B cell (primary cell): ENCODE results near the gene TCEAL4. TPM values are rescaled to one million over a fixed set of nuclear protein-coding genes. Genes with fewer than 3 reads are reported as not detected.

Experiments used
- ATAC-seq: fragments of 200-7000 bp; cut with Tn5 transposase; one replicate; pipeline ENCODE4 v1.10.0; 2021; ENCODE audit warnings: low read depth, mild to moderate bottlenecking, moderate number of reproducible peaks, moderate library complexity
- CTCF ChIA-PET: fragments of 350-600 bp; sonication (Branson Sonifier 250); formaldehyde crosslinking; loops from one replicate; lab custom pipeline; 2021; ENCODE audit warnings: antibody characterized with exemption, inconsistent platforms; lab: Charles Lee
- POLR2A ChIA-PET: fragments of 350-600 bp; sonication (Branson Sonifier 250); formaldehyde crosslinking; loops from one replicate; lab custom pipeline; 2021; ENCODE audit warnings: antibody characterized with exemption; lab: Charles Lee
- DNase-seq: peaks from one replicate; pipeline ENCODE4 v3.0.0; 2013
- H2AFZ ChIP-seq: 2 replicates; pipeline ENCODE4 v1.6.1; 2012; ENCODE audit warnings: mild to moderate bottlenecking, low read depth, low read length; ENCODE audit not compliant: insufficient read depth, poor library complexity, severe bottlenecking
- H3K27ac ChIP-seq, 2 donors: 1 replicate in 1 of 2; 2 replicates in 1 of 2; pipeline ENCODE4 v1.5.1; 2012 to 2013; ENCODE audit warnings: low read length in 2 of 2, mild to moderate bottlenecking in 2 of 2, moderate library complexity in 1 of 2
- H3K27me3 ChIP-seq, 4 experiments: fragments of 200-600 bp in 1 of 4; sonication (generic) in 1 of 4; replicated peaks in 1 of 4; 1 replicate in 2 of 4; 2 replicates in 2 of 4; pipeline versions ENCODE4 v1.6.1 to v1.7.0; 2013 to 2016; ENCODE audit warnings: low read length in 3 of 4, mild to moderate bottlenecking in 2 of 4, mixed read lengths in 1 of 4, moderate library complexity in 1 of 4; ENCODE audit not compliant: insufficient read depth in 4 of 4, control insufficient read depth in 3 of 4; ENCODE audit errors: control extremely low read depth in 1 of 4
- H3K36me3 ChIP-seq, 2 experiments: replicated peaks in 1 of 2; 1 replicate in 1 of 2; 2 replicates in 1 of 2; pipeline versions ENCODE4 v1.6.1 to v1.7.1; 2013; ENCODE audit warnings: low read length in 1 of 2; ENCODE audit not compliant: insufficient read depth in 2 of 2, control insufficient read depth in 1 of 2; ENCODE audit errors: control extremely low read depth in 1 of 2, extremely low read depth in 1 of 2
- H3K4me1 ChIP-seq, 2 donors: fragments of 200-600 bp in 1 of 2; sonication (generic) in 1 of 2; 1 replicate in 1 of 2; 2 replicates in 1 of 2; pipeline versions ENCODE4 v1.5.1 to v1.6.1; 2013 to 2017; ENCODE audit warnings: low read length in 2 of 2; ENCODE audit not compliant: control insufficient read depth in 2 of 2, insufficient read depth in 2 of 2
- H3K4me2 ChIP-seq: replicated peaks from 2 replicates; pipeline ENCODE3; 2012; ENCODE audit warnings: mild to moderate bottlenecking, low read depth, low read length; ENCODE audit not compliant: poor library complexity, severe bottlenecking
- H3K4me3 ChIP-seq, 5 experiments: fragments of 200-600 bp in 1 of 5; sonication (generic) in 1 of 5; 1 replicate in 3 of 5; 2 replicates in 2 of 5; pipeline versions ENCODE4 v1.5.1 to v1.7.0; 2011 to 2016; ENCODE audit warnings: low read length in 4 of 5, mild to moderate bottlenecking in 4 of 5, low read depth in 2 of 5, control low read depth in 1 of 5, moderate library complexity in 1 of 5; ENCODE audit not compliant: insufficient read depth in 1 of 5; ENCODE audit errors: control extremely low read depth in 1 of 5, extremely low read depth in 1 of 5
- H3K79me2 ChIP-seq: fragments of 200-600 bp; sonication (generic); one replicate; pipeline ENCODE4 v1.6.0; 2016; ENCODE audit warnings: low read length; ENCODE audit not compliant: control insufficient read depth, insufficient read depth
- H3K9ac ChIP-seq: fragments of 200-600 bp; sonication (generic); 2 replicates; pipeline ENCODE4 v1.6.1; 2017; ENCODE audit warnings: mild to moderate bottlenecking, low read length, moderate library complexity
- H3K9me3 ChIP-seq, 3 donors: one replicate each; pipeline versions ENCODE4 v1.6.1 to v1.7.1; 2013; ENCODE audit warnings: low read length in 2 of 3; ENCODE audit not compliant: control insufficient read depth in 2 of 3, insufficient read depth in 1 of 3; ENCODE audit errors: control extremely low read depth in 1 of 3
- H4K20me1 ChIP-seq: 2 replicates; pipeline ENCODE4 v1.6.0; 2012; ENCODE audit warnings: mild to moderate bottlenecking, low read length; ENCODE audit not compliant: insufficient read depth, control insufficient read depth, poor library complexity, severe bottlenecking
- H3K27ac Mint-ChIP-seq: one replicate; pipeline ENCODE4 v1.8.0; 2021; ENCODE audit warnings: mixed read lengths
- H3K27me3 Mint-ChIP-seq: one replicate; pipeline ENCODE4 v1.8.0; 2021; ENCODE audit warnings: mixed read lengths
- H3K4me1 Mint-ChIP-seq: one replicate; pipeline ENCODE4 v1.8.0; 2021; ENCODE audit warnings: mixed read lengths
- H3K4me3 Mint-ChIP-seq: one replicate; pipeline ENCODE4 v1.8.0; 2021; ENCODE audit warnings: mixed read lengths
- H3K9me3 Mint-ChIP-seq: one replicate; pipeline ENCODE4 v1.8.0; 2022; ENCODE audit warnings: mixed read lengths; ENCODE audit not compliant: insufficient read depth
- CTCF ChIP-seq: fragments of 200-600 bp; IDR thresholded peaks from one replicate; pipeline ENCODE4 v1.8.0; 2022; ENCODE audit warnings: antibody characterized with exemption, mild to moderate bottlenecking
- EZH2 ChIP-seq: IDR thresholded peaks from 2 replicates; pipeline ENCODE4 v1.6.1; 2012; ENCODE audit warnings: borderline replicate concordance, low read depth, mild to moderate bottlenecking, moderate library complexity, low read length; ENCODE audit not compliant: insufficient read depth, poor library complexity, severe bottlenecking
- WGBS: methylation state at CpG from one replicate; pipeline ENCODE4 v1.1.5; 2013; ENCODE audit warnings: missing lambda C conversion rate; ENCODE audit not compliant: insufficient coverage; 5-methylcytosine and 5-hydroxymethylcytosine counted together
- intact Hi-C: fragments of 100-400 bp; cut with micrococcal nuclease; formaldehyde crosslinking; loops from one replicate; pipeline ENCODE4 v1.10.0; 2022
- polyA plus RNA-seq: library from polyadenylated mRNA; depleted of rRNA; stranded (reverse); fragments of >200 nt; gene quantifications from 2 replicates; pipeline ENCODE4 v1.2.3, GENCODE V29; 2012
- total RNA-seq, 2 donors: library from RNA; stranded (reverse); fragments of 120-200 nt in 1 of 2; gene quantifications; 1 replicate in 1 of 2; 2 replicates in 1 of 2; pipeline versions ENCODE4 v1.2.3 to v1.2.4, GENCODE V29; 2013 to 2022

TCEAL4 gene
- total and polyA plus RNA-seq, 2 donors (not counting 1 experiment from before 2014, with no cell fraction given): 3.0 to 23.1 TPM

GRCh38 chrX:103628386-103629317 lies 43.3 kb downstream of the TCEAL4 start, which contains the start of gene TCEAL1:
Gene TCEAL1, plus strand, starts transcription at chrX:103628975. Its CDS starts 942 bp downstream, at chrX:103629917.
- peak within 1 kb of the TSS; percentile 66 for H3K4me2 ChIP-seq
- WGBS: 2% methylated on average over 12 of the region's 32 CpGs
- intact Hi-C loops: loop anchor here (1.0 to 5.0 kb wide), 2 partner anchors 41 to 58 kb away; partner anchors contain the start of genes MORF4L2 and TCEAL4
- H3K27ac ChIP-seq: peak within 1 kb of the TSS; percentile 67 to 68
- peak within 1 kb of the TSS; percentile 89 for H3K27ac Mint-ChIP-seq
- H3K27me3 ChIP-seq: no peaks in the 10 kb centered on the region
- H2AFZ ChIP-seq: peak within 1 kb of the TSS; percentile 70
- H3K4me3 Mint-ChIP-seq: peak within 1 kb of the TSS; percentile 89
- DNase-seq (peak; percentile 69), ATAC-seq (peak; percentile 65)
- no peaks in the 10 kb centered on the region for H3K27me3 Mint-ChIP-seq
- no peaks in the 10 kb centered on the region for H3K36me3 ChIP-seq
- H4K20me1 ChIP-seq: no peaks in the 10 kb centered on the region
- H3K9me3 Mint-ChIP-seq: no peaks in the 10 kb centered on the region
- TF ChIP-seq CTCF (no peak), EZH2 (no peak)
- ChIA-PET POLR2A (no interaction called here), CTCF (no interaction called here)
- peak within 1 kb of the TSS; percentile 61 for H3K9ac ChIP-seq
- peak within 1 kb of the TSS; percentile 49 to 74 (median 63) for H3K4me3 ChIP-seq
- H3K4me1 Mint-ChIP-seq: peaks cover 13% of the 10 kb centered on the region
- peaks cover 3 to 9% of the 10 kb centered on the region in 2 donors for H3K4me1 ChIP-seq
- H3K79me2 ChIP-seq: no peaks in the 10 kb centered on the region
- no peaks in the 10 kb centered on the region for H3K9me3 ChIP-seq
